SU-DHL-6 (cell line): ENCODE measurements around the gene PPP1R3E.
"Not testable (repeated sequence)": the region's sequence is repeated elsewhere in the genome, so short reads cannot be mapped to it uniquely, and the experiment has no call there.

ENCODE experiments used
- H2AFZ ChIP-seq: fragments of 200-600 bp; sonication (generic); 2 replicates; pipeline ENCODE4 v1.6.1; 2014; ENCODE audit warnings: low read depth, mild to moderate bottlenecking, moderate library complexity, mixed read lengths, antibody characterized with exemption, low read length; ENCODE audit not compliant: severe bottlenecking
- H3F3A ChIP-seq: fragments of 200-600 bp; shearing (Covaris generic); 2 replicates; pipeline ENCODE4 v1.6.0; 2016; ENCODE audit warnings: antibody characterized with exemption, mild to moderate bottlenecking; ENCODE audit not compliant: insufficient read depth
- H3K27ac ChIP-seq: fragments of 200-600 bp; sonication (generic); 2 replicates; pipeline ENCODE4 v1.5.1; 2016; ENCODE audit warnings: low read depth, mild to moderate bottlenecking, low read length, moderate library complexity, mixed read lengths
- H3K27me3 ChIP-seq: fragments of 200-600 bp; sonication (generic), shearing (Covaris generic); 2 replicates; pipeline ENCODE4 v1.6.0; 2014; ENCODE audit warnings: mild to moderate bottlenecking, low read length
- H3K36me3 ChIP-seq: fragments of 200-600 bp; sonication (generic); 2 replicates; pipeline ENCODE4 v1.6.1; 2014; ENCODE audit warnings: mild to moderate bottlenecking, low read length, mixed read lengths
- H3K4me2 ChIP-seq: fragments of 300-600, 200-600 bp; shearing (Covaris generic), sonication (generic); 2 replicates; pipeline ENCODE4 v1.6.0; 2014; ENCODE audit warnings: low read length, low read depth, mild to moderate bottlenecking; ENCODE audit not compliant: poor library complexity, severe bottlenecking
- H3K4me3 ChIP-seq: fragments of 200-600 bp; sonication (generic); 2 replicates; pipeline ENCODE4 v1.5.1; 2014; ENCODE audit warnings: antibody characterized with exemption, low read length, mild to moderate bottlenecking, mixed read lengths; ENCODE audit not compliant: insufficient read depth, poor library complexity, severe bottlenecking
- H3K79me2 ChIP-seq: fragments of 200-600 bp; sonication (generic); 2 replicates; pipeline ENCODE4 v1.6.1; 2014; ENCODE audit warnings: mild to moderate bottlenecking, low read length, moderate library complexity; ENCODE audit not compliant: insufficient read depth
- H3K9ac ChIP-seq: fragments of 200-600 bp; sonication (generic); 2 replicates; pipeline ENCODE4 v1.7.0; 2014; ENCODE audit warnings: mild to moderate bottlenecking, low read length
- H3K9me2 ChIP-seq: fragments of 200-600 bp; sonication (generic); replicated peaks from 2 replicates; pipeline ENCODE4 v1.6.1; 2014; ENCODE audit warnings: low read length; ENCODE audit not compliant: insufficient read depth
- H3K9me3 ChIP-seq: fragments of 200-600 bp; sonication (generic); 2 replicates; pipeline ENCODE4 v1.6.1; 2014; ENCODE audit warnings: low read length, mixed read lengths; ENCODE audit not compliant: insufficient read depth
- H4K20me1 ChIP-seq: fragments of 200-600 bp; sonication (generic); 2 replicates; pipeline ENCODE4 v1.6.1; 2014; ENCODE audit warnings: low read depth, mild to moderate bottlenecking, antibody characterized with exemption, low read length, moderate library complexity, mixed read lengths
- CTCF ChIP-seq: fragments of 200-600 bp; sonication (generic); IDR thresholded peaks from one replicate; pipeline ENCODE4 v1.5.1; 2017; ENCODE audit warnings: antibody characterized with exemption, mild to moderate bottlenecking, low read length, moderate library complexity; ENCODE audit not compliant: insufficient read depth, poor library complexity, severe bottlenecking
- EZH2phosphoT487 ChIP-seq: fragments of 200-600 bp; sonication (generic), shearing (Covaris generic); conservative IDR thresholded peaks from 2 replicates; pipeline ENCODE4 v1.6.1; 2018; ENCODE audit warnings: mild to moderate bottlenecking, antibody characterized with exemption, low read length, moderate library complexity, mixed read lengths

Gene PPP1R3E

DNA sequence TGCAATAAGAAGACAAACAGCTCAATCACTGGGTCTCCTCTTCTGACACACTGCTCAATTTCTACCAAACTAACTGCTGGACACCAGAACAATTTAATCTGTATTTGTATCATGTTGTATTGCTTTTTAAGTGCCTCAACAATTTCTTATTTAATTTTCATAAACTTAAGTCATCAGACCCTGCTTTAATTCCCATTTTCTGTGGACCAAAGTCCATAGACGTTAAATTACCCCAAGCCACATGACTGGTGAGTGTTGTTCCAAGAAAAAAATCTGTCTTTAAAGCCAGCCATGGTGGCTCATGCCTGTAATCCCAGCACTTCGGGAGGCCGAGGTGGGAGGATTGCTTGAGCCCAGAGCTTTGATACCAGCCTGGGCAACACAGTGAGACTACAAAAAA is 25.5 kb downstream of the PPP1R3E start:
- H3K4me2 ChIP-seq: no peak overlapping the region
- TF ChIP-seq EZH2phosphoT487: no peak
- no peaks in the 10 kb centered on the region for H3F3A ChIP-seq
- H2AFZ ChIP-seq: no peak overlapping the region
- no peaks in the 10 kb centered on the region for H3K27me3 ChIP-seq
- no peaks in the 10 kb centered on the region for H3K9me2 ChIP-seq
- no peaks in the 10 kb centered on the region for H3K36me3 ChIP-seq
- no peak overlapping the region for H3K9ac ChIP-seq
- H4K20me1 ChIP-seq: no peaks in the 10 kb centered on the region
- H3K9me3 ChIP-seq: no peaks in the 10 kb centered on the region
- H3K4me3 ChIP-seq: no peak overlapping the region
- H3K27ac ChIP-seq: no peak overlapping the region
- no peaks in the 10 kb centered on the region for H3K79me2 ChIP-seq

DNA sequence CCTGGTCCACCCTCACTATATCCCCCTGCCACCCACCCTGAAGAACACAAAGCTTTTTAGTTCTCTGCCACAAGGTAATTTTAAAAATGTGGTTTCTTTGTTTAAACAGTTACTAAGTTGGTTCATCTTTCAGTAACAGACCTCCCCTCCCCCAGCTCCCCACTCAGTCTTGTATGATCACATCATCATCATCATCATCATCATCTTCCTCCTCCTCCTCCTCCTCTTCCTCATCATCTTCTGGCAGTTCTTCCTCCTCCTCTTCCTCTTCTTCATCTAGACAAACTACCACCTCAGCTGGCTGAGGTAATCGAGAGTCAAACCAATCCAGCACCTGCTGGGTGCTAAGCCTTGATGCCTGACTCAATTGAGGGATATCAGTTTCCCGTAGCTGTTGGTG is 27.2 kb downstream of the PPP1R3E start:
- H3F3A ChIP-seq: no peaks in the 10 kb centered on the region
- no peak overlapping the region for H3K27ac ChIP-seq
- no peaks in the 10 kb centered on the region for H3K27me3 ChIP-seq
- no peaks in the 10 kb centered on the region for H3K36me3 ChIP-seq
- H3K4me2 ChIP-seq: no peak overlapping the region
- H3K9ac ChIP-seq: no peak overlapping the region
- TF ChIP-seq CTCF: no peak
- TF ChIP-seq EZH2phosphoT487: no peak
- H4K20me1 ChIP-seq: no peaks in the 10 kb centered on the region
- no peak overlapping the region for H2AFZ ChIP-seq
- no peaks in the 10 kb centered on the region for H3K79me2 ChIP-seq
- H3K9me2 ChIP-seq: no peaks in the 10 kb centered on the region
- H3K9me3 ChIP-seq: no peaks in the 10 kb centered on the region
- H3K4me3 ChIP-seq: no peak overlapping the region

DNA sequence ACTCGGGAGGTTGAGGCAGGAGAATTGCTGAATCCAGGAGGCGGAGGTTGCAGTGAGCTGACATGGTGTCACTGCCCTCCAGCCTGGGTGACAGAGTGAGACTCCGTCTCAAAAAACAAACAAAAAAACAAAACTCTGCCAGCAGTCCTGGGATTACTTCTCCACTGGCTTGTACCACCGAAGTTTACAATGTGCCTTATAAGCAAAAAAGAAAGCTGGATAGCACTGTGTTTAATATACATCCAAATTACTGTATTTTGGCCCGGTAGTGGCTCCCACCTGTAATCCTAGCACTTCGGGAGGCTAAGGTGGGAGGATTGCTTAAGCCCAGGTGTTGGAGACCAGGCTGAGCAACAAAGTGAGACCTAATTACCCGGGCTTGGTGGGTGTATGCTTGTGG is 33.5 kb downstream of the PPP1R3E start:
- no peaks in the 10 kb centered on the region for H4K20me1 ChIP-seq
- TF ChIP-seq CTCF: no peak
- no peak for TF ChIP-seq EZH2phosphoT487
- H3K9me2 ChIP-seq: no peaks in the 10 kb centered on the region

GRCh38 chr14:23260849-23261248 is 41.8 kb downstream of the PPP1R3E start:
- H3K79me2 ChIP-seq, H3K27me3 ChIP-seq, H3K9ac ChIP-seq, H2AFZ ChIP-seq, H4K20me1 ChIP-seq, H3K27ac ChIP-seq, H3F3A ChIP-seq, H3K4me2 ChIP-seq, H3K4me3 ChIP-seq, H3K9me2 ChIP-seq, H3K9me3 ChIP-seq, H3K36me3 ChIP-seq: not testable (repeated sequence)

More for the DNA sequence above, 33.5 kb downstream of the PPP1R3E start:
- H3K27ac ChIP-seq: no peak overlapping the region
- H3K9ac ChIP-seq: no peak overlapping the region
- H3K79me2 ChIP-seq: no peaks in the 10 kb centered on the region
- no peaks in the 10 kb centered on the region for H3K27me3 ChIP-seq
- no peaks in the 10 kb centered on the region for H3K9me3 ChIP-seq
- no peaks in the 10 kb centered on the region for H3K36me3 ChIP-seq
- no peak overlapping the region for H3K4me3 ChIP-seq
- no peak overlapping the region for H2AFZ ChIP-seq
- H3F3A ChIP-seq: no peaks in the 10 kb centered on the region
- no peak overlapping the region for H3K4me2 ChIP-seq
